ENCODE measurements around the gene JPH2.

Gene JPH2

GRCh38 chr20:44126445-44126844 is 60.5 kb downstream of the JPH2 start:
- in situ Hi-C loops (cut with MboI; ENCODE audit: low sequenced_read_pairs), result no loop called here

- in situ Hi-C loops (cut with MboI; ENCODE audit: low sequenced_read_pairs), result no loop called here
Observed at GRCh38 chr20:44125332-44126127, 61.5 kb downstream of the JPH2 start.

GRCh38 chr20:44123874-44124535 is 63.0 kb downstream of the JPH2 start:
- in situ Hi-C loops (cut with MboI; ENCODE audit: low sequenced_read_pairs), result no loop called here

GRCh38 chr20:44123251-44123650 is 63.7 kb downstream of the JPH2 start:
- in situ Hi-C loops (cut with MboI; ENCODE audit: low sequenced_read_pairs), result no loop called here

- in situ Hi-C loops (cut with MboI; ENCODE audit: low sequenced_read_pairs), result no loop called here
Observed at GRCh38 chr20:44120676-44121425, 66.1 kb downstream of the JPH2 start.

- in situ Hi-C loops (cut with MboI; ENCODE audit: low sequenced_read_pairs), result no loop called here
Observed at GRCh38 chr20:44118185-44119033, 68.6 kb downstream of the JPH2 start.

- in situ Hi-C loops (cut with MboI; ENCODE audit: low sequenced_read_pairs), result no loop called here
Observed at GRCh38 chr20:44117296-44118184, 69.4 kb downstream of the JPH2 start.

GRCh38 chr20:44115762-44116644 is 71.0 kb downstream of the JPH2 start:
- in situ Hi-C loops (cut with MboI; ENCODE audit: low sequenced_read_pairs), result no loop called here

- in situ Hi-C loops (cut with MboI; ENCODE audit: low sequenced_read_pairs), result no loop called here
Observed at GRCh38 chr20:44115181-44115580, 71.8 kb downstream of the JPH2 start.

- in situ Hi-C loops (cut with MboI; ENCODE audit: low sequenced_read_pairs), result no loop called here
Observed at GRCh38 chr20:44113618-44114376, 73.2 kb downstream of the JPH2 start.

GRCh38 chr20:44112889-44113617 is 73.9 kb downstream of the JPH2 start:
- in situ Hi-C loops (cut with MboI; ENCODE audit: low sequenced_read_pairs), result no loop called here

GRCh38 chr20:44112456-44112855 is 74.5 kb downstream of the JPH2 start:
- in situ Hi-C loops (cut with MboI; ENCODE audit: low sequenced_read_pairs), result no loop called here

GRCh38 chr20:44111712-44112335 is 75.2 kb downstream of the JPH2 start:
- in situ Hi-C loops (cut with MboI; ENCODE audit: low sequenced_read_pairs), result no loop called here

GRCh38 chr20:44110816-44111568 is 76.0 kb downstream of the JPH2 start:
- in situ Hi-C loops (cut with MboI; ENCODE audit: low sequenced_read_pairs), result no loop called here

GRCh38 chr20:44109951-44110361 is 77.0 kb downstream of the JPH2 start:
- in situ Hi-C loops (cut with MboI; ENCODE audit: low sequenced_read_pairs), result no loop called here

GRCh38 chr20:44106615-44107014 is 80.4 kb downstream of the JPH2 start:
- in situ Hi-C loops (cut with MboI; ENCODE audit: low sequenced_read_pairs), result no loop called here
